Caco-2 (cell line): ENCODE results near the gene ACTN4. TPM values are rescaled to one million over a fixed set of nuclear protein-coding genes. Genes with fewer than 3 reads are reported as not detected.

Experiments used
- BruUV-seq: library from RNA; stranded (reverse); fragments of 400-500 nt; replicated peaks from 2 replicates; lab custom pipeline; 2021; lab: Mats Ljungman, UMichigan
- CTCF ChIA-PET: fragments of 300-600 bp; sonication (Branson Sonifier 250); formaldehyde crosslinking; loops from one replicate; lab custom pipeline; 2022; ENCODE audit warnings: antibody characterized with exemption; lab: Charles Lee
- POLR2A ChIA-PET: fragments of 300-600 bp; sonication (Branson Sonifier 250); formaldehyde crosslinking; loops from one replicate; lab custom pipeline; 2022; ENCODE audit warnings: antibody characterized with exemption; lab: Charles Lee
- DNase-seq, 2 experiments: peaks; one replicate each; pipeline versions ENCODE4 v3.0.0 to v3.0.0-alpha.2; 2020 to 2022
- H3K27me3 ChIP-seq: replicated peaks from 2 replicates; pipeline ENCODE4 v1.6.0; 2011; ENCODE audit warnings: low read length; ENCODE audit not compliant: control insufficient read depth, insufficient read depth
- H3K36me3 ChIP-seq: 2 replicates; pipeline ENCODE4 v1.5.1; 2011; ENCODE audit warnings: low read length; ENCODE audit not compliant: control insufficient read depth, insufficient read depth
- H3K4me1 ChIP-seq: fragments of 250-450 bp; sonication (Bioruptor Pico); 2 replicates; pipeline ENCODE4 v1.5.1; 2020; ENCODE audit warnings: mild to moderate bottlenecking
- H3K4me3 ChIP-seq: 2 replicates; pipeline ENCODE4 v1.5.1; 2011; ENCODE audit warnings: low read depth, mild to moderate bottlenecking, control low read depth, low read length
- H3K9me3 ChIP-seq: fragments of 250-450 bp; sonication (Bioruptor Pico); 2 replicates; pipeline ENCODE4 v1.5.1; 2020; ENCODE audit warnings: mild to moderate bottlenecking, moderate library complexity
- H3K27ac Mint-ChIP-seq: one replicate; pipeline ENCODE4 v1.8.0; 2022; ENCODE audit warnings: mixed read lengths; ENCODE audit not compliant: unreplicated experiment
- H3K27me3 Mint-ChIP-seq: one replicate; pipeline ENCODE4 v1.8.0; 2022; ENCODE audit warnings: mixed read lengths; ENCODE audit not compliant: insufficient read depth, unreplicated experiment
- H3K36me3 Mint-ChIP-seq: one replicate; pipeline ENCODE4 v1.8.0; 2022; ENCODE audit warnings: mild to moderate bottlenecking, mixed read lengths; ENCODE audit not compliant: insufficient read depth, unreplicated experiment
- H3K4me1 Mint-ChIP-seq: one replicate; pipeline ENCODE4 v1.8.0; 2022; ENCODE audit warnings: low read depth, mixed read lengths; ENCODE audit not compliant: unreplicated experiment
- H3K4me3 Mint-ChIP-seq: one replicate; pipeline ENCODE4 v1.8.0; 2022; ENCODE audit warnings: mild to moderate bottlenecking, moderate library complexity, mixed read lengths; ENCODE audit not compliant: unreplicated experiment
- H3K9me3 Mint-ChIP-seq: one replicate; pipeline ENCODE4 v1.8.0; 2022; ENCODE audit warnings: mixed read lengths; ENCODE audit not compliant: unreplicated experiment
- CTCF ChIP-seq, 2 experiments: fragments of 200-600 bp in 1 of 2; IDR thresholded peaks; 1 replicate in 1 of 2; 2 replicates in 1 of 2; pipeline versions ENCODE4 v1.5.1 to v1.8.0; 2011 to 2022; ENCODE audit warnings: antibody characterized with exemption in 1 of 2, control low read depth in 1 of 2, inconsistent platforms in 1 of 2, low read depth in 1 of 2, low read length in 1 of 2, mild to moderate bottlenecking in 1 of 2, moderate library complexity in 1 of 2; ENCODE audit not compliant: insufficient read depth in 1 of 2, severe bottlenecking in 1 of 2, unreplicated experiment in 1 of 2
- intact Hi-C: fragments of 100-400 bp; cut with micrococcal nuclease; formaldehyde crosslinking; loops from one replicate; pipeline ENCODE4 v1.10.0; 2022; ENCODE audit not compliant: unreplicated experiment
- total RNA-seq: library from RNA; stranded (reverse); gene quantifications from 2 replicates; pipeline ENCODE4 v1.2.3, GENCODE V29; 2022

Gene ACTN4
- total RNA-seq, 1 experiment from 2014 or later: 605 TPM

- DNase-seq: peak; percentile 87 to 92
- H3K4me1 ChIP-seq: peaks cover 7% of the 10 kb centered on the region; the same call in 1 of the 2 replicates
- peaks cover 29% of the 10 kb centered on the region for H3K4me1 Mint-ChIP-seq
- intact Hi-C loops: loop anchor here (10.0 kb wide), 1 partner anchor 185 kb away; no protein-coding TSS in a partner anchor
- ChIA-PET POLR2A (no interaction called here), CTCF (interaction anchor here (0.6 to 1.3 kb wide), 2 partner anchors 119 to 201 kb away, joined by 3 to 7 read pairs; partner anchors contain the start of genes MRPS12 and SARS2)
- peak; percentile 94 to 95 for TF ChIP-seq CTCF (IDR thresholded peaks at IDR 0.05; ENCODE audit: insufficient read depth in 1 of 2, low read depth in 1 of 2, low read length in 1 of 2, severe bottlenecking in 1 of 2, unreplicated experiment in 1 of 2)
- H3K9me3 ChIP-seq: no peaks in the 10 kb centered on the region
- H3K27me3 Mint-ChIP-seq: no peaks in the 10 kb centered on the region
- H3K9me3 Mint-ChIP-seq: no peaks in the 10 kb centered on the region
- peaks cover 100% of the 10 kb centered on the region for H3K36me3 Mint-ChIP-seq
- peak overlapping the region; percentile 53 for H3K27ac Mint-ChIP-seq
- H3K27me3 ChIP-seq: no peaks in the 10 kb centered on the region
- TSS peak; percentile 76 for BruUV-seq
- H3K4me3 Mint-ChIP-seq: peak overlapping the region; percentile 29
- peaks cover 9% of the 10 kb centered on the region for H3K36me3 ChIP-seq
- H3K4me3 ChIP-seq: no peak overlapping the region
These were observed 82.4 kb downstream of the ACTN4 start for GRCh38 chr19:38729653-38730469.

GRCh38 chr19:38730470-38730730 is 83.0 kb downstream of the ACTN4 start:
- intact Hi-C loops: loop anchor here (10.0 kb wide), 1 partner anchor 186 kb away; no protein-coding TSS in a partner anchor
- peaks cover 100% of the 10 kb centered on the region for H3K36me3 Mint-ChIP-seq
- POLR2A ChIA-PET: no interaction called here

More at GRCh38 chr19:38730470-38730730, 83.0 kb downstream of the ACTN4 start:
- Histone ChIP-seq H3K27me3 (no peaks in the 10 kb centered on the region), H3K36me3 (peaks cover 9% of the 10 kb centered on the region), H3K4me1 (peaks cover 13% of the 10 kb centered on the region; the same call in 1 of the 2 replicates), H3K9me3 (no peaks in the 10 kb centered on the region), H3K4me3 (no peak overlapping the region)
- Mint-ChIP-seq H3K4me1 (peaks cover 34% of the 10 kb centered on the region), H3K27me3 (no peaks in the 10 kb centered on the region), H3K27ac (peak overlapping the region; percentile 53), H3K9me3 (no peaks in the 10 kb centered on the region), H3K4me3 (no peak overlapping the region)
- BruUV-seq: no TSS peak
- no peak for TF ChIP-seq CTCF (IDR thresholded peaks at IDR 0.05; ENCODE audit: insufficient read depth in 1 of 2, low read depth in 1 of 2, low read length in 1 of 2, severe bottlenecking in 1 of 2, unreplicated experiment in 1 of 2)
- CTCF ChIA-PET: interaction anchor here (0.6 to 1.3 kb wide), 2 partner anchors 119 to 200 kb away, joined by 3 to 7 read pairs; partner anchors contain the start of genes MRPS12 and SARS2
- DNase-seq: no peak
